GM21515 (cell line): ENCODE results near the gene PARP8.
A peak's percentile ranks its signal among the peaks of the same experiment; 100 is the strongest.
"Not testable (repeated sequence)": the region's sequence is repeated elsewhere in the genome, so short reads cannot be mapped to it uniquely, and the experiment has no call there.

ENCODE experiments used
- ATAC-seq: cut with Tn5 transposase; IDR thresholded peaks from one replicate; pipeline ENCODE4 v1.9.1; 2021; ENCODE audit not compliant: unreplicated experiment

The PARP8 gene

GRCh38 chr5:50684721-50685120 lies 18.3 kb downstream of the PARP8 start:
- no peak for ATAC-seq

DNA sequence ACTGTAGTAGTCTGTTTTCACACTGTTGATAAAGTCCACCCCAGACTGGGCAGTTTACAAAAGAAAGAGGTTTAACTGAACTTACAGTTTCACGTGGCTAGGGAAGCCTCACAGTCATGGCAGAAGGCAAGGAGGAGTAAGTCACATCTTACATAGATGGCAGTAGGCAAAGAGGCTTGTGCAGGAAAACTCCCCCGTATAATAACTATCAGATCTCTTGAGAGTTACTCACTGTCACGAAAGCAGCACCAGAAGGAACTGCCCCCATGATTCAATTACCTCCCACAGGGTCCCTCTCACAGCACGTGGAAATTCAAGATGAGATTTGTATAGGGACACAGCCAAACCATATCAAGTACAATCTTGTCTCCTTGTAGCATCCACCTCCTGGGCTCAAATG lies 21.1 kb downstream of the PARP8 start:
- ATAC-seq: no peak

DNA sequence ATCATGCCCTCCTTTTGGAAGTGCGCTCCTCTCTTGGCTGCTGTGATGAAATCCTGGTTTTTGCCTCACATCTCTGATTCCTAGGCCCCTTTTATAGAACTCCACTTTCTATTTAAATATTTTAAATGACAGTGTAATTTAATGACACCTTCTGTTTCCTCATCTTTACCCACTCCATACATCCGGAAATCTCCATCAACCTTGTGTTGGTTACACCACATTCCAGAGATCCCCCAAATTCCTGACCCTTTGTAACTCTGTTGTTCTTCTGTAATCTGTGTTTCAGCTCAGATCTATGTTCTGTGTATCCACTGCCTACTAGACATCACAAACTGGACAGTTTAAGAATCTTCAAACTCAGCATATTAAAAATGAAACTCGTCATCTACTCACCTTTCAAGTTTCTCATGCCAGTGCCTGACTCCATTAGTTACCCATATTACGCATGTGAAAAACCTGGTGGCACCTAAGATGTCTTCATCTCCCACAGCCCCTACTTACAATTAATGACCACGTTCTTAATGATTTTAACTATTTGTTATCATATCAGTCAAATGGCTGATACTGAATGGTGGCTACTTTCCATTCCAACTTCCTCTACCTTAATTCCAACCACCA lies 25.1 kb downstream of the PARP8 start:
- ATAC-seq: no peak

DNA sequence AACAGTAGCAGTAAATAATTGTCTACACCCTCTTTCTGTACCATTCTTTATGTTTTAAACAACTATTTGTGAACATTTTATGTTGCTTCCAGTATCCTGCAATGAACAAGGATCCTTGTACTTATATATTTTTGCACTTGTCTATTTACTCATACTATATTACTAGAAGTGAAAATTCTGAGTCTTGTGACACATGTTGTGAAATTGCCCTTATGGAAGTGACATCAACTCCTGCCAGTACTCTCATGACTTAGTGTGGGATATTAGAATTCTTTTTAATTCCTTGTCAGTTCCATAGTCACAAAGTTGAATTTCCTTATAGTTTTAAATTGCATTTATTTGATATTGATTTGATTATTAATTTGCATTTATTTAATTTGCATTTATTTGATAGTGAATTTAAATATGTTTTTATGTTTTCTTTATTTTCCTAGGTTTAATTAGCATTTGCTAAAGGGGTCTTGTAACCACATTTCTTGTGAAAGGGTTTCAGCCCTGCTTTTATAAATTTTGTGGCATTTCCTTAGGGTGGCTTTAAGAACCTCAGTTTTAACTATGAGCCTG lies 27.7 kb downstream of the PARP8 start:
- no peak for ATAC-seq

- not testable (repeated sequence) for ATAC-seq
Observed at GRCh38 chr5:50694626-50695025, 28.2 kb downstream of the PARP8 start.

GRCh38 chr5:50697739-50698138 lies 31.3 kb downstream of the PARP8 start:
- ATAC-seq: no peak

- ATAC-seq: no peak
Observed at GRCh38 chr5:50699737-50700136, 33.3 kb downstream of the PARP8 start.

DNA sequence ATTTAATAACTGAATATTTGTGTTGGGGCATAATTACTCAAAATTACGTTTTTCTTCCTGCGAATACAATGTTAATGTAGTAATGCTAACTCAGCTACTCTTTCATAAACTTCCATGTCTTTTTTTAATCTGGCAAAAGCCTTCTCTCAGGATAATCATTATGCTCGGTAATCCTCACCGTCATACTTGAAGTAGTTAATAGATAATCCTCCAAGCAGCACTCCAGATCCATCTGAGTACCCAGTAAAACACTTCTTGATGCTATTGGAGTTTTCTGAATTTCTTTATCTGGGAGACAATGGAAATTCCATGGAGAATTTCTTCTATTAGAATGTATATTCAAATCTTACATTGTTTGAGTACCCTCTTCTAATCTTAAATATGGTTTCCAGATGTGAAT lies 34.3 kb downstream of the PARP8 start:
- ATAC-seq: no peak

GRCh38 chr5:50702615-50703366 lies 36.4 kb downstream of the PARP8 start:
- ATAC-seq: no peak

DNA sequence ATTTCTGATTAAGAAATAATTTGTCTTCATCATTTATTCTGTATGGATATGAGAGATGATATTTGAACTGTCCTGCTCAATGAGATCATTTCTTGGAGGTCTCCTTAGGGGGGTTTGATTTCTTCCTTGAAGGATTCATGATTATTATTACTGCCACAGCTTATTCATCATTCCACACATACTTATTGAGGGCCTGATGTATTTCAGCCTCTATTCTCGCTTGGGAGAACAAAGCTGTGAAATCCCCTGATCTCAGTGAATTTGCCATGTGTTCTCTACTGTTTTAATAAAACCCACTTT lies 36.9 kb downstream of the PARP8 start:
- no peak for ATAC-seq

- no peak for ATAC-seq
Observed at GRCh38 chr5:50704730-50705129, 38.3 kb downstream of the PARP8 start.

- ATAC-seq: no peak
Observed at GRCh38 chr5:50709471-50709870, 43.0 kb downstream of the PARP8 start.

DNA sequence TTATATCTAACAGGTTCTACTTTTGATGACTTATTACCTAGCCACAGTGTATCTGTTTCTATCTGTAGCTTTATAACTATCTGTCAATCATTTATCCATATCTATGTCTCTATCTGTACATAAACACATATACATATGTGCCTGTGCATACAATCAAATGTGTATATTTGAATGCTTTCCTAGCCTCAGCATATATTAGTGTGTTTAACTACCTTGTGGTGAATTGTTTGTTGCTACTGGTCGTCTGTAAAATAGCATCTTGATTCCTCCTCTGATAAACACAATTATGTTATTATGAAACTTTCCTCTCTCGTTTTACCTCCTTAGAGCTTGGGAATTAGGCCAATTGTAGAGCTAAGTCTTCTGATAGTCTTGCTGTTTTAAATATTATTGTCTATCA lies 44.4 kb downstream of the PARP8 start:
- ATAC-seq: peak; percentile 13

- ATAC-seq: peak; percentile 97
Observed at GRCh38 chr5:50711280-50711679, 44.8 kb downstream of the PARP8 start.

GRCh38 chr5:50712479-50712878 lies 46.0 kb downstream of the PARP8 start:
- no peak for ATAC-seq

DNA sequence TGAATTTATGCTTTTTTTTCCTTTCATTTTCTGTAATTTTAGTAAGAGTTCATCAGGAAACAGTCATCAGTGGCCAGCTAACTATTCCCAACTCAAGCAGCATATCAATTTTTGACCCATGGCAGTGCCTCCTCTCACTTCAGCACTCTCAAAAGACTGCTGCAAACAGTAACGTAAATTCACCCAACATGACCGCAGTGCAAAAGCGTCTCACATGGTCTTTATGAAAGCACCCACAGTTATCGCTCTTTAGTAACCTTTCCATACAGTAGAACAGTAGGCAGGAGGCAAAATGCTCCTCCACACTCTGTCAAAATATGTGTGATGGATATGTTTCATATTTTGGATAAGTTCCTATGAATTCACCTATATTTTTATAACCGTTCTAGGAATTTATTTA lies 48.6 kb downstream of the PARP8 start:
- ATAC-seq: no peak

DNA sequence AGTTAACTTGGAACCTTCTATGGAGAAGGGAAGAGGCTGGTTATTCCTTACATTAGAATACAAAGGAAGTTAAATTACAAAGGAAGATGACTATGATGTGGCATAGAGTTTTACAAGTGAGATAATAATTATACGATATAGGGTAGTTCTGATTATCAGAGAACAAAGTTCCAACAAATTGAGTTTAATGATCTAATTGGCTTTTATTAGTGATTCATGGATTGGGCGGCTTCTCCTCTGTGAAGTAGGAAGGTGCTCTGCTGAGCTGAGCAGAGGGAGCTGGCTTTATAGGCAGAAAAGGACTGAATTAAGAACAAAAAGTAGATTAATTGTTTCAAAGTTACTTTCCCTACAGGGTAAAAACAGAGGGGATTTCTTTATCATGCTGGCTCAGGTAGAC lies 49.7 kb downstream of the PARP8 start:
- ATAC-seq: no peak

DNA sequence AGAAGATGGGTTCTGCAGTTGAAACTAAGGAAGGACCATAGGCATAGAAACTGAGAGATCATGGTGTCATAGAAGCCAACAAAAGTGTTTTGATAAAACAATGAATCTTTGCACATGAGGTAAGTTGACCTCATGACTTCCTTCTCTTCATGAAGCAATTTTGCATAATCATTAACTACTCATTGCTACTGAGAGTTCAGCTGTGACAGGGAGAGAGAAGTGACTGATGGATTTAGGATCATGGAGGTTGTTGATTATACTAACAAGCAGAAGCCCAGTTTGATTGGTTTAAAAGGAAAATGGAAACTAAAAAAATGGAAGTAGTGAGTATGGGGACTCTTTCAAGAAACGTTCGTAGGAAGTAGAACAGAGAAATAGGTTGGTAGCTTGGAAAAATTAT lies 51.2 kb downstream of the PARP8 start:
- ATAC-seq: no peak

DNA sequence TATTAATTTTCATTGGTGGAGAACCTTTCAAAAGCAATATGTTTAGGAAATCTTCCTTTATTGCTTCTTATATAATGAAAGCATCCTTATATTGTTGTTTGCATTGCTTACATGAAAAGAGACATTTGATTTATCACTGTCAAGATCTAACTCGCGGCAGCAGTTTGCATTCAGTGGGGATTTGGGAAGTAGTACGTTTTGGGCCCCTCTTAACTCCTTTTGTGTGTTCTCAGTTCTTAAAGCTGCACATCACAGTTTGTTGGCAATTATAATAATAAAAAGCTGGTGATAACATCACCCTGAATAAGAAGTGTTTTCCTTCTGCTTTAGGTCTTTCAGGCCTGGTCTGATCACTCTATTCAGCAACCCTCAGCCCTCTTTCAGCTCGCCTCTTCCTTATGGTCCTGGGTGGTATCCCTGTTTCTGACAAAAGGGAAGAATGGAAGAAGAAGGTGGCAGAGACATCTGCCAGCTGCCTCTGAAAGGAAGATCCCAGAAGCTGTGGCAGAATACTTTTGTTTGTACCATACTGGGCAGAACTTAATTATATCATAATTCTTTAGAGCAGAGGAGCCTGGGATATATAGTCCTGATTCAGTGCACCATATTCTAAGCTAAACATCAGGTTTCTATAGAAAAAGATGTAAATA lies 53.7 kb downstream of the PARP8 start:
- ATAC-seq: no peak

DNA sequence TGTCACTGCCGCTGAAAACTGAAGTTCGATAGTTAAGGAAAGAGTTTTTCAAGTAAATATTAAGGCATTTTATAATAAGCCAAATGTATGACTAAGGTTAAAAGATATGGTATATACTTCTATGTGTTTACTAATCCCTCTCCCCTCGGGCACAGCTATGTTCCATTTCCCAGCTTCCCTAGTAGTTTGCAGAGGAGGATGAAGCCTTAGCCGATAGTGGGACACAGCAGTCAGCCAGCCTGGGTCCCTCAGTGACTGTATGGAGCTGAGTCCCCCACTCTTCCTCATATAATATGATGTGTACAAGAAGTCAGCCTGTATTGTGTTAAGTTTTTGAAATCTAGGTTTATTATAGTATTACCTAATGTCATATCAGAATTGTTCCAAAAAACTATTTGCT lies 55.8 kb downstream of the PARP8 start:
- no peak for ATAC-seq

- ATAC-seq: no peak
Observed at GRCh38 chr5:50724262-50724661, 57.8 kb downstream of the PARP8 start.

DNA sequence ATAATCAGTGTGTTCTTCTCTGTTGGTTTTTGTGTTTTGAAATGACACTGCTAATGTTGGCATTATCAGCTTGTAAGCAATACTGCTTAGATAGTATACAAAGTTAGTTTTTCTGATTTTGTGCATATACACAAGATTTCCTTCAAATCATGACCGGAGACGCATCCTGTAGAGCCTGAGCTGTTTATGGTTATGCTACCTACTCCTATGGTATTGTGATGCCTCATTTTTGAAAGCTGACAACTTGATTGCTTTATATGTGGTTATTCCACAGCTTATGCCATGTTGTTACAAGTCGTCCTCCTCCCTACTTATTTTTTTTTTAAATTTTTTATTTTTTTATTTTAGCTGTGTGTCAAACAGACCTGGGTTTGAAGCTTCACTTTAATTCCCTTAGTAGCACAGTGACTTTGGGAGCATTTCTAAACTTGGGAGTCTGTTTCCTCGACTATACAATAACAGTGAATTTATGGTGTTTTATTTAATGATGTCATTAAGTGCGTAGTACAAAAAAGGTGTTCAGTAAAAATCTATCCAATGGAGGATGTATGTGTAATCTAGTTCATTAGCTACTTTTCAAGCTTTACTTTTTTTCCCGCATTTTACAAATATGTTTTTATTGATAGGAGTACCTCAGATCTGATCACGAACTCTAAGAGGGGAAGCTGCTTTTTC lies 59.5 kb downstream of the PARP8 start:
- ATAC-seq: no peak
